GM23248 (cell line): ENCODE results near the gene MCOLN1. TPM values are rescaled to one million over a fixed set of nuclear protein-coding genes. Genes with fewer than 3 reads are reported as not detected.

ENCODE experiments used
- DNase-seq: peaks from one replicate; pipeline ENCODE4 v3.0.0-alpha.2; 2015
- H2AFZ ChIP-seq: fragments of 200-600 bp; sonication (generic); 2 replicates; pipeline ENCODE4 v1.6.1; 2016; ENCODE audit warnings: antibody characterized with exemption
- H3F3A ChIP-seq: fragments of 200-600 bp; sonication (generic); 2 replicates; pipeline ENCODE4 v1.6.1; 2016; ENCODE audit warnings: mild to moderate bottlenecking, antibody characterized with exemption, mixed run types; ENCODE audit not compliant: insufficient read depth
- H3K27ac ChIP-seq: fragments of 200-600 bp; sonication (generic); 2 replicates; pipeline ENCODE4 v1.5.1; 2016; ENCODE audit warnings: mild to moderate bottlenecking
- H3K27me3 ChIP-seq: fragments of 200-600 bp; sonication (generic); replicated peaks from 2 replicates; pipeline ENCODE4 v1.6.1; 2016; ENCODE audit warnings: mild to moderate bottlenecking; ENCODE audit not compliant: insufficient read depth
- H3K36me3 ChIP-seq: fragments of 200-600 bp; sonication (generic); 2 replicates; pipeline ENCODE4 v1.6.1; 2016; ENCODE audit warnings: low read depth, mild to moderate bottlenecking
- H3K4me1 ChIP-seq: fragments of 200-600 bp; sonication (generic); 2 replicates; pipeline ENCODE4 v1.6.1; 2016; ENCODE audit warnings: mild to moderate bottlenecking; ENCODE audit not compliant: insufficient read depth
- H3K4me2 ChIP-seq: fragments of 200-600 bp; sonication (generic); one replicate; pipeline ENCODE4 v1.6.1; 2016; ENCODE audit warnings: mild to moderate bottlenecking; ENCODE audit not compliant: unreplicated experiment
- H3K4me3 ChIP-seq: fragments of 200-600 bp; sonication (generic); 2 replicates; pipeline ENCODE4 v1.5.1; 2016; ENCODE audit warnings: mild to moderate bottlenecking
- H3K79me2 ChIP-seq: fragments of 200-600 bp; sonication (generic); 2 replicates; pipeline ENCODE4 v1.6.1; 2016; ENCODE audit warnings: mild to moderate bottlenecking; ENCODE audit not compliant: insufficient read depth
- H3K9ac ChIP-seq: fragments of 200-600 bp; sonication (generic); 2 replicates; pipeline ENCODE4 v1.6.1; 2016; ENCODE audit warnings: mild to moderate bottlenecking
- H3K9me2 ChIP-seq: fragments of 200-600 bp; sonication (generic); 2 replicates; pipeline ENCODE4 v1.6.1; 2016; ENCODE audit warnings: mixed run types, mild to moderate bottlenecking, moderate library complexity; ENCODE audit not compliant: insufficient read depth
- H3K9me3 ChIP-seq: fragments of 200-600 bp; sonication (generic); one replicate; pipeline ENCODE4 v1.6.1; 2017; ENCODE audit warnings: low read depth
- H4K20me1 ChIP-seq: fragments of 200-600 bp; sonication (generic); 2 replicates; pipeline ENCODE4 v1.6.0; 2016; ENCODE audit not compliant: insufficient read depth
- EZH2 ChIP-seq: fragments of 200-600 bp; sonication (generic); IDR thresholded peaks from 2 replicates; pipeline ENCODE4 v1.6.1; 2018; ENCODE audit warnings: antibody characterized with exemption, mild to moderate bottlenecking; ENCODE audit not compliant: insufficient read depth, poor library complexity, severe bottlenecking
- EZH2phosphoT487 ChIP-seq: fragments of 200-600 bp; sonication (generic); IDR thresholded peaks from 2 replicates; pipeline ENCODE4 v1.6.1; 2018; ENCODE audit warnings: antibody characterized with exemption, moderate library complexity, mild to moderate bottlenecking, low read depth; ENCODE audit not compliant: insufficient read depth
- WGBS, 2 experiments: methylation state at CpG; one replicate each; pipeline ENCODE4 v1.1.6; 2015 to 2017; ENCODE audit warnings: low lambda C conversion rate in 2 of 2, low coverage in 1 of 2; ENCODE audit errors: missing lambda C conversion rate in 2 of 2; 5-methylcytosine and 5-hydroxymethylcytosine counted together
- in situ Hi-C: fragments of 300-500 bp; cut with MboI; formaldehyde crosslinking; loops from 2 replicates; pipeline ENCODE4 v1.15.0; 2020
- polyA plus RNA-seq: library from polyadenylated mRNA; unstranded; fragments of >200 nt; fragmentation: Nextera tagmentation; extraction: Ambion mirVana; gene quantifications from 2 replicates; pipeline ENCODE4 v1.2.1, GENCODE V29; 2016
- total RNA-seq: library from RNA; depleted of rRNA; stranded (reverse); fragments of >200 nt; shearing (Covaris generic); gene quantifications from 2 replicates; pipeline ENCODE4 v1.2.3, GENCODE V29; 2014

The MCOLN1 gene
- total and polyA plus RNA-seq, 2 experiments from 2014 or later: 4.9 to 28.6 TPM

GRCh38 chr19:7541475-7541824, 19.0 kb downstream of the MCOLN1 start:
- Histone ChIP-seq H3K36me3 (peaks cover 6% of the 10 kb centered on the region; the same call in 1 of the 2 replicates), H3K4me1 (no peaks in the 10 kb centered on the region), H3K79me2 (no peaks in the 10 kb centered on the region), H3K4me2 (no peak overlapping the region), H3K4me3 (no peak overlapping the region), H3K27me3 (no peaks in the 10 kb centered on the region), H3K9ac (no peak overlapping the region), H3F3A (no peaks in the 10 kb centered on the region), H3K27ac (no peak overlapping the region), H3K9me3 (no peaks in the 10 kb centered on the region), H2AFZ (no peak overlapping the region), H3K9me2 (no peaks in the 10 kb centered on the region), H4K20me1 (no peaks in the 10 kb centered on the region)
- TF ChIP-seq EZH2phosphoT487: no peak
- no peak for DNase-seq
- in situ Hi-C loops: no loop called here
- WGBS, 2 experiments: 93 to 94% methylated on average over 14 to 15 of the region's 15 CpGs

GRCh38 chr19:7541828-7542443, 19.5 kb downstream of the MCOLN1 start:
- no peaks in the 10 kb centered on the region for H3K9me2 ChIP-seq
- WGBS, 2 experiments: 97 to 98% methylated on average over 11 of the region's 11 CpGs
- peaks cover 6% of the 10 kb centered on the region; the same call in 1 of the 2 replicates for H3K36me3 ChIP-seq

GRCh38 chr19:7542556-7543348, 20.3 kb downstream of the MCOLN1 start:
- 98 to 99% methylated on average over 20 to 23 of the region's 24 CpGs for WGBS, 2 experiments
- no peaks in the 10 kb centered on the region for H3K9me3 ChIP-seq
- no peaks in the 10 kb centered on the region for H3K27me3 ChIP-seq
- no peak for DNase-seq
- no peak for TF ChIP-seq EZH2
- no peak for TF ChIP-seq EZH2phosphoT487
- no peak overlapping the region for H3K4me2 ChIP-seq
- H3K4me3 ChIP-seq: no peak overlapping the region
- no peaks in the 10 kb centered on the region for H3K4me1 ChIP-seq
- no peaks in the 10 kb centered on the region for H3K9me2 ChIP-seq
- H3K9ac ChIP-seq: no peak overlapping the region
- H4K20me1 ChIP-seq: no peaks in the 10 kb centered on the region
- H3F3A ChIP-seq: no peaks in the 10 kb centered on the region
- in situ Hi-C loops: no loop called here
- no peak overlapping the region for H3K27ac ChIP-seq
- H2AFZ ChIP-seq: no peak overlapping the region
- H3K79me2 ChIP-seq: no peaks in the 10 kb centered on the region
- H3K36me3 ChIP-seq: peaks cover 6% of the 10 kb centered on the region; the same call in 1 of the 2 replicates

More at GRCh38 chr19:7541828-7542443, 19.5 kb downstream of the MCOLN1 start:
- Histone ChIP-seq H3K9me3 (no peaks in the 10 kb centered on the region), H3K4me3 (no peak overlapping the region), H3K27ac (no peak overlapping the region), H3K9ac (no peak overlapping the region), H3K79me2 (no peaks in the 10 kb centered on the region), H3K4me2 (no peak overlapping the region), H2AFZ (no peak overlapping the region), H4K20me1 (no peaks in the 10 kb centered on the region), H3K27me3 (no peaks in the 10 kb centered on the region), H3K4me1 (no peaks in the 10 kb centered on the region), H3F3A (no peaks in the 10 kb centered on the region)
- DNase-seq: no peak
- in situ Hi-C loops: no loop called here
- TF ChIP-seq EZH2 (no peak), EZH2phosphoT487 (no peak)

DNA sequence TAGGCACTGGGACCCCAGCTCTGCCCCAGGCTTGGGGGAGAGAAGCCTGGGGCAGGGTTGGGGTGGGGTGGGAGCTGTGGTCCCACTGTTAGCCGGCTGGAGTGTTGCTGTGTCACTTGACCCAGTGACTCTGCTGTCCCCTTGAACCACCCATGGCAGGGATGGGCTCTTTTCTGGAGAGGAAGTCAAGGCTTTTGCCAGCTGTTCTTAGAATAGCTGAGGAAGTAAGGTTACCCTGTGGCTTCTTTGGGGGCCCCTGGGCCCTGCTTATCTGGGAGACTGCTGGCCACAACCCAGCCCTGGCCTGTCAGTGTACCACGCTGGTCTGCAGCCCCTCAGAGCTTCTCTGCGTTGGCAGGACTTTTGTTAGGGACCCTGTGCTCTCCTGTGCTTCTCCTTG, 22.2 kb downstream of the MCOLN1 start:
- H3K27me3 ChIP-seq: no peaks in the 10 kb centered on the region
- no peaks in the 10 kb centered on the region for H3F3A ChIP-seq
- no peak for DNase-seq
- H3K4me1 ChIP-seq: no peaks in the 10 kb centered on the region
- no peaks in the 10 kb centered on the region for H3K79me2 ChIP-seq
- TF ChIP-seq EZH2: no peak
- no peak for TF ChIP-seq EZH2phosphoT487
- no peak overlapping the region for H3K4me2 ChIP-seq
- WGBS, 2 experiments: 79 to 93% methylated on average over 3 of the region's 3 CpGs
- no peaks in the 10 kb centered on the region for H3K36me3 ChIP-seq
- no peak overlapping the region for H3K9ac ChIP-seq
- H3K9me3 ChIP-seq: no peaks in the 10 kb centered on the region
- H2AFZ ChIP-seq: no peak overlapping the region
- H4K20me1 ChIP-seq: no peaks in the 10 kb centered on the region
- no peak overlapping the region for H3K4me3 ChIP-seq
- H3K27ac ChIP-seq: no peak overlapping the region
- H3K9me2 ChIP-seq: no peaks in the 10 kb centered on the region
- in situ Hi-C loops: no loop called here
